NCI-H774 (cell line): ENCODE measurements around the gene TBX1.

Source experiments
- DNase-seq: peaks from one replicate; lab custom pipeline; 2025; lab: John Stamatoyannopoulos, UW

TBX1 gene

DNA sequence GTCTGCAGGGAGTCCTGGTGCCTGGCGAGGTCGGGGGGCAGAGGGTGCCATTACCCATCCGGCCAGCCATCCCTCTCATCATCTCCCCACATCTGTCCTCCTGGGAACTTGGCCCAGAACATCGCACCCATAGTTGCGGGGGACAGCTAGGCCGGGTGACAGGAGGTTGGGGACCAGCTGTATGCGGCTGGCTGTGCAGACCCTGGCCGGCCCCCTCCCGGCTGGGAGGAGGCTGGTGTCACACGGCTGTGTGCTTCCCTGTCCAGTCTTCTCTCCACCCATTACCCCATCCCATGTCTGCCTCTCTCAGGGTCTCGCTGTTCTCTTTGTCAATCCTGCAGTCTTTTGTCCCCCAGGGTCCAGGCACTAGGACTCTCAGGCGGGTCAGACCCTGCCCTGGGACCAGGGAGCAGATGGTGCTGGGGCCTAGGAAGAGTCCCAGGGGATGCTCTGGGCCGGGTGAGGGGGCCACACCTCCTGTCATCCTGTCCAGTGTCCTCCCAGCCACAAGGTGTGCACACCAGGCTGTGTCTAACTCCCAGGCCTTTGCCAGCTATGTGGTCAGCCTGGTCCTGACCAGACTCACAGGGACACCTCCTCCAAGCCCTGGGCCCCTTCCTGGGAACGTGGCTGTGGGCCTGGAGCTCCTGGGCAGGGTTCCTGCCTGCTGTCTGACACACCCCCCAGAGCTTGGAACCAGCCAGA, 6.4 kb upstream of the TBX1 start:
- no peak for DNase-seq

DNA sequence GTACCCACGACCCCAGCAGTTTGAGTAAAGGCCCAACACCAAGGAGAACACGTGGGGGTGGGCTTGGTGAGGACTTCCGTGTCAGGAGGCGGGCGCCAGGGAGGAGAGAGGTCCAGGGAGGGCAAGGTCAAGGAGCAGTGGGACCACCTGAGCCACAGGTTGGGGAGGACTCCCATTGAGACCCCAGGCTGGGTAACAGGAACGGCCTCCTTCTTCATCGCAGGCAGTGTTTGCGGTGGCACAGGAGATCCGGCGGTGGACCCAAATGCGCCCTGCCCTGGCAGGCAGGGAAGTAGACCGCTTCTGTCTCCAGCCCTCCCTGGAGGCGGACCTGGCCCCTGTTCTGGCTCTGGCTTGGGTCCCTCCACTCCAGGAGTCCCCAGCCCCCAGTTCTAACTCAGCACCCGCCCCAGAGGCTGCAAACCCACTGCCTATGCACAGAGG, 5.9 kb upstream of the TBX1 start:
- DNase-seq, result no peak

DNA sequence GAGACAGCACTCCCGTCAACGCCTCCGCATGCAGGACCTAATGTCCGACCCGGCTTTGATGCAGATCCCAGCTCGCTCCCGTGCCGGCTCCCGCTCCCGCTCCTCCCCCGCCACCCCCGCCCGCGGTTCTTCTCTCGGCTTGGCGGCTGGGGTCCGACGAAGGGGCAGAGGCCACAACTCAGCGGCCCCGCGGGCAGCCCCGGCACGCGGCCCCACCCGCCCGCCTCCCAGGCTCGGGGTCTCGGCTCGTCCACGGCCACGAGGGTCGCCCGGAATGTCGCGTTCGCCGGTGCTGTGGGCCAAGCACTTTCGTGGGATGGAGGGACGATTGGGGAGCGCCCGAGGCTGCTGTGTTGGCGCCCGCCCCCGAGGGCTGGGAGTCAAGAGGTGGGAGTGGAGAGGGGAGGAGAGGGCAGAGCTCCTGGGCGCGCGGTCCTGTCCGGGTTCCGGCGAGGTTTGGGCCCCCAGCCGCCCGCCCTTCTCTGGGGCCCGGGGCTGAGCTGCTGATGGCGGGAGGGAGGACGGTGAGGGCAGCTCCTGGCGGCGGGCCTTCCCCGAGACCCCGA, 5.3 kb upstream of the TBX1 start:
- DNase-seq, result no peak

DNA sequence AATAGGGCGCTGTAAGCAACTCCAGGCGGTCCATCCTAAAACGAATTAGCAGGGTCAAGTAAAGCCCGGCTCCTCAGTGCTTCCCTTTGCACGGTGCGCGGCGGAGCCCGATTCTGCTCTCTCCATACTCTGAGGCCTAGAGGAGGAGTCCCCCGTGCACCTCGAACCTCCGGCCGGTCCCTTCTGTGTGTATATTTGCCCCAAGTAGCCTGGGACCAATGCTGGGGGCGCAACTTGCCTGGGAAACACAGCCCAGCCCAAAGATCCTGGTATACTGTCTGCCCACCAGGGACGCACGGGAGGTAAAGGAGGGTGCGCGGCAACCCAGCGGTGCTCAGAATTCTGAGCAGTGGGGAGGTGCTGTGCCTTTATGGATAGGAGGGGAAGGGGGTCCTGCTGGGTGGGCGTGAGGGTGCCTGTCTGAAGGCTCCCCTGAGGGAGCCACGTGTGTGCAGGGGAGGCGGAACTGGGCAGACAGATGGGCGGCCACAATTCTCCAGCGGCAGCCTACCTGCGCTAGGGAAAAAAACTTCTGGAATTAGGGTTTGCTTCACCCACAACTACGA, 4.8 kb upstream of the TBX1 start:
- no peak for DNase-seq

DNA sequence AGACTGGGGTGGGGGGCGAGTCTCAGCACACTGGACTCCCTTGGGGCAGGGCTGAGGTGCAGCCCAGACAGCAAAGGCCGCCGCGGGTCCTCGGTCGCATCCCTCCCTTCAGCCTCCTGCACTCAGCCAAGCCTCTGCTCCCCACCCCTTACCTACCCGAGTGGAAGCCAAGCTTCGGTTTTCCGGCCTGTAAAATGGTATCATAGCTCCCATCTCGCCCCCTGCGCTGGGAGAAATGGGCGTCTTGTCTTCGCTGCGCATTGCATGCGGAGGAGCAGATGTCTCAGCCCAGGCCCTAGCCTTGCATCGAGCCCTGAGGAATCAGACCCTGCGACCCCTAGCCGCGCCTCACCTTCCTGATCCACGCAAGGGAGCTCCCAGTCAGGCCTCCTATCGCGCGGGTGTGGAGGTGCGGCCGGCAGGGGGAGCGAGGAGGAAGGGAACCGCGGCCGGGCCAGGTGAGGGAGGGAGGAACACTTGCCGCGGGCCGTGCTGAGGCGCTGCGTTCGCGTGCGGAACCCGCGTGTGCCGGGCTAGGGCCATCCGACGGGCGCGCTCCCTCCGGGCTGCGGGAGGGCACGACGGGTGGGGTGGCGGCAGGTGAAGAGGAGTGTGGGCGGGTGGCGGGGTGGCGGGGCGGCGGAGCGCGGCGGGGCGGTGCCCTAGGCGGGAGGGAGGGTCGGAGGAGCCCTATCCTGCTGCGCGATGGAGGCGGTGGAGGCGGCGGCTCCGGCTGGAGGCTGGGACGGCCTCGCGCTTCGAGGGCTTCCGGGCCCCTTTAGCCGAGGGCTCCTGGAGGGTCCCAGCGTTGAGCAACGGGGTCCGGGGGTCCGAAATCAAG, 4.1 kb upstream of the TBX1 start:
- no peak for DNase-seq

DNA sequence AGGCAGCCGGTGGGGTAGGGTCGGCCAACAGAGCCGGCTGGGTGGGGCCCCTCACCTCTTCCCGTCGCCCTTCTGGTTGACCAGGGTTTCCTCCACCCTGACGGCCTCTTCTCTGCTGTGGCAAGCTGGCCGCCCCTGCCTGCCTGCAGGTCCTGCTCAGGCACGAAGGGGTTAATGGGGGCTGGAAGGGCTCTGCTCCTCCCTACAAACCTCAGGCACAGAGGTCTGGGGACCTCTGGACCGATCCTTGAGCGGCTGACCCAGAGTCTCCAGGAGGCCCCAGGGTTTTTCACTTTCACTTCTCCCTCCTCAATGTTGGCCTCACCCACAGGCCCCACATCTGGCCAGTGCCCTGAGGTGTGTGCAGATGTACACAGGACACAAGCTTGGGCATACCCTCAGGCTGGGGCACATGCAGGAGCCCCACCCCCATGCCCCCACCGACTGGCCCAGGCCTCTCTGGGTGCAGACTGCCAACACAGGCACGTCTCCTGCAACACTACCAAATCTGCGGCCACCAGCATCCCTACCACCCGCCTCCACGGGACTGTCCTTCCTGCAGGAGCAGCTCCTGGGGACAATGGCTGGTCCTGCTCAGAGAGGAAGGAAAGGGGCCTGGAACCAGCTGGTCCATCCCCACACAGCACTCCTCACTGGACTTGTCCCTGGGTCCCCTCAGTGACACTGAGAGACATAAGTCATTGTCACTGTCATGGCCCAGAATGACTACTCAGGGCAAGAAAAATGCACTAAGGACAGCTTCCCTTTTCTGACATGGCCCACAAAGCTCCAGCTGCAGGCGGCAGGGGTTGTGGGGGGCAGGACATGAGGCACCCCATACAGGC, 3.2 kb upstream of the TBX1 start:
- DNase-seq, result no peak

DNA sequence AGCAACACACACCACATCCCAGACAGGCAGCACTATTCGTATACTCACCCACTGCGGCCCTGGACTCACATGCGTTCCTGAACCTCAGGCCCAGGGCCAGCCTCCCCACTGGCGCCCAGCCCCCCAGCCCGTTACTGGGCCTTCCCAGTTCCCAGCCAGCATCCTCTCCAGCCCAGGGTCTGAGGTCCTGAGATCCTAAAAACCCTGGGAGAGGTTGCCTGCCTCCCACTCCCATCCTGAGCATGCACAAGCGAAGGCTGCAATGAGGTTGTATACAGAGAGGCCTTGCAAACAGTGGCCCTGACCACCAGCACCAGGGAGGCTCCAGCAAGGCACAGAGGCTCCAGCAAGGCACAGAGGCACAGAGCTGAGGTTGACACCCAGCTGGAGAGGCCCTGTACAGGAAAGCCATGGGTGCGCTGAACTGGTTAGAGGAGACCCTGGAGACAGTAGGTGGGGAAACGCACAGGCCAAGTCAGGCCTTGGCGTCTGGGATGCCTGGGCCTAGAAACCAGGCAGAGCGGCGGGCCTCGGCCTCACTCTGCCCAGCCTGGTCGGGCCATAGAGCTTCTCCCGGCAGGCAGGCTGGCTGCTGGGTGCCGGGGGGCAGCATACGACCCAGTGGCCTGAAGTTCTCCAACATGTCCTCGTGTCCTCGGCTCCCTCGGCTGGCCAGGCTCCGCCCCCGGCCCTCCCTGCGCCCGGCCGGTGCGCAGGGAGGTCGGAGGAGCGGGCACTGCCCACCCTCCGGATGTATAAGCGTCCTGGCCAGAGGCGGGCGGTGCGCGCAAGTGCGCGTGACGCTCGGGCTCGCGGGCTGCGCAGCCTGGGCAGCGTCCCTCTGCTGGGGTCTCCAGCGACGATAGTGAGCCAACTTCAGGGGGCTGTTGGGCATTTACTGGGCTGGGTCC, 2.3 kb upstream of the TBX1 start:
- no peak for DNase-seq

DNA sequence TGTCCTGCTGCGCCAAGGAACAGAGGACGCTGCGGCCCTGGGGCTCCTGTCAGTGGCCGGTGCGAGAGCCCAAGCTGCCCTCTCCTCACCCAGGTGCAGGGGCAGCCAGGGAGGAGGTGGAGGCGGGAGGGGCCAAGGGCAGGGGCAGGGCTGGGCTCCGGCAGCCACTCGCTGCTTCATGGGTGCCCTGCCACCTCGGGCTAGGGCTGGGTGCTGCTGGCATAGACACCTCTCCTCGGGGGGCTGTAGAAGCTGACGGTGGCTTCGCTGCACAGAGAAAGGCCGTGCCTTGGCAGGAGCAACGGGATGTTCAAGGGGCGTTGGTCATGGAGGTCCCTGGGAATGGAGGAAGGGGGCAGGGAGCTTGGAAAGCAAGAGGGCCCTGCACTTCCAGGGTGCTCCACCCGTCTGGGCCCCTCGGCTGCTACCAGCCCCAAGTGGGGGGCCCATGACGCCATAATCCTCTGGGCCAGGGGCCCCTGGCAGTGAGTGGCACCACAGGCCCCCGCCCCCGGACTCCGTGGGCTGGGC, 1.6 kb upstream of the TBX1 start:
- DNase-seq, result no peak

DNA sequence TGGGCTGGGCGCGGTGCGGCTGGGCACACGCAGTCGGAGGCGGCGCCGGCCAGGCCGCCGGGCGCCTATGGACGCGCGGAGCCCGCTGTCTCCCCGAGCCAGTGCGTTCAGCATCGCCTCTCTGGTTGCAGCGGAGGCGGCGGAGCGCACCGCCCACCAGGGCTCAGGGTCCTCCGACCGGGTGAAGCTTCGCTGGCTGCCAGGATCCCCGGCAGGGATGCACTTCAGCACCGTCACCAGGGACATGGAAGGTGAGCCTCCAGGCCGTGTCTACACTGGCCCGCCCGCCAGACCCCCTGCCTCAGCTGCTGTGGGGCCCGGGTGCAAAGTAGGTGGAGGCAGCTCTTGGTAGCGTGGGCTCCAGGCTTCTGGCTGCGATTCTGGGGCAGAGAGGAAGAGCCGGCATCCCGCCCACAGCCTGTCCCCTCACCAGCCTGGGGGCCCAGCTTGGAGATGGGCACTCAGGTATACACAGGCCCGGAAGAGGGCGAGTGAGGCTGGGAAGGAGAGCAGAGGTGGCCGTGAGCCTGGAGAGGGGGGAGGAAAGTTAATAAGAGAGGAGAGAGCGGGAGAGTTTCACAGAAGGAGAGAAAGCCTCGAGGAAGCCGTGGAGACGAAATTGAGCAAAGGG, 1.0 kb upstream of the TBX1 start:
- DNase-seq, result no peak

DNA sequence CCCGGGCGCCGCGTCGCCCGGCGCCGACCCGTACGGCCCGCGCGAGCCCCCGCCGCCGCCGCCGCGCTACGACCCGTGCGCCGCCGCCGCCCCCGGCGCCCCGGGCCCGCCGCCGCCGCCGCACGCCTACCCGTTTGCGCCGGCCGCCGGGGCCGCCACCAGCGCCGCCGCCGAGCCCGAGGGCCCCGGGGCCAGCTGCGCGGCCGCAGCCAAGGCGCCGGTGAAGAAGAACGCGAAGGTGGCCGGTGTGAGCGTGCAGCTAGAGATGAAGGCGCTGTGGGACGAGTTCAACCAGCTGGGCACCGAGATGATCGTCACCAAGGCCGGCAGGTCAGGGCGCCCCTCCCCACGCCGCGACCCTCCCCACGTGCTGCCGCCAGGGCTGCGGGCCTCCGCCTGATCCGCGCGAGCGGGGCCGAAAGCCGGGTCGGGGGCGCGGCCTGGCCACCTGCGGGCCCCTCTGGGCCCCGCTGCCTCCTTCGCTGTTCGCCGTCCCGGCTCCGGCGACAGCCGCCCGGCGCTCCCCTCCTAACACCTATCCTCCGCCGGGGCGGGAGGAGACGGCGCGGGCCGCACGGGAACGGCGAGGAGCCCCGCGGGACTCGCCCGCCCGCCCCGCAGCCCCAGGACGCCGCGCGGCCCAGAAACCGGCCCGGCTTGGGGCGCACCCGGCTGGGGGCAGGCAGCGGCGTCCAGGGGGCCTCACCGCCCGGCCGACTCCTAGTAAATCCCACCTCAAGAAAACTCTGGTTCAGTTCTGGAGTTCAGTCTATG, 560 bp downstream of the TBX1 start:
- no peak for DNase-seq

DNA sequence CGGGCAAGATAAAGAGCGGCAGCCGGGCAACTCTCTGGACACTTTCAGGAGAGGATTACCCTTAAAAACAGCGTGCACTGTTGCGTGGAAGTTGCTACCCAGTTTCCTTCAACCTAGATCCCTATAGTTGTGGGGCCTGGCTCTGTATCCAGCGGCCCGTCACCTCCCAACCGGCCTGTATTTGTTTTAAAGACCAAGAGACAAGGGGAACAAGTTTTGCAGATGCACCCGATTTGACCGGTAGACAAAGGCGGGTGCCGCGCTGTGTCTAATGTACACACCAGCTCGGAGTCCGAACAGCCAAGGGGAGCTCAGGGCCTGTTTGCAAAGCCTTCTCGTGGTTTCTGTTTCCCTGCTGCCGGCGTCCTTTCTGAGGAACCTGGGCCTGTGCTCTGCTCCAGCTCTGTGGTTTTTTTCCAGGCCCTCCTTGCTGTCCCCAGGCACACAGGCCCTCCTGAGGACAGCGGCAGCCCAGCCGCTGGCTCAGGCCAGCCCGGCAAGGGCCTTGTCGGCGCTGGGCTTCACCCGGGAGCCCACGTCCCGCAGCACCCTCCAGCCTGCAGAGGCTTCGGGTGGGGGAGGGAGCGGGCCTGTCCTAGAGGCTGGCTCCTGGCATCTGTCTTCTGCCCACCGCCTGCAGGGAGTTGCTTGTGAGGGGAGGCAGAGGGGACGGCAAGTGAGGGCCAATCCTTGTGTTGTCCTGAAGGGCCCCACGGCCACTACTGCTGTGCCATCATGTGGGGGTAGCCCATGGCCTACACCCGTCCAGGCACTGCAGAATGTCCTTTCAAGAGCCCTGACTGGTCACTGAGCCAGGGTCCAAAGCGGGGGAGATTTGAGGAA, 1.4 kb downstream of the TBX1 start:
- DNase-seq, result no peak

DNA sequence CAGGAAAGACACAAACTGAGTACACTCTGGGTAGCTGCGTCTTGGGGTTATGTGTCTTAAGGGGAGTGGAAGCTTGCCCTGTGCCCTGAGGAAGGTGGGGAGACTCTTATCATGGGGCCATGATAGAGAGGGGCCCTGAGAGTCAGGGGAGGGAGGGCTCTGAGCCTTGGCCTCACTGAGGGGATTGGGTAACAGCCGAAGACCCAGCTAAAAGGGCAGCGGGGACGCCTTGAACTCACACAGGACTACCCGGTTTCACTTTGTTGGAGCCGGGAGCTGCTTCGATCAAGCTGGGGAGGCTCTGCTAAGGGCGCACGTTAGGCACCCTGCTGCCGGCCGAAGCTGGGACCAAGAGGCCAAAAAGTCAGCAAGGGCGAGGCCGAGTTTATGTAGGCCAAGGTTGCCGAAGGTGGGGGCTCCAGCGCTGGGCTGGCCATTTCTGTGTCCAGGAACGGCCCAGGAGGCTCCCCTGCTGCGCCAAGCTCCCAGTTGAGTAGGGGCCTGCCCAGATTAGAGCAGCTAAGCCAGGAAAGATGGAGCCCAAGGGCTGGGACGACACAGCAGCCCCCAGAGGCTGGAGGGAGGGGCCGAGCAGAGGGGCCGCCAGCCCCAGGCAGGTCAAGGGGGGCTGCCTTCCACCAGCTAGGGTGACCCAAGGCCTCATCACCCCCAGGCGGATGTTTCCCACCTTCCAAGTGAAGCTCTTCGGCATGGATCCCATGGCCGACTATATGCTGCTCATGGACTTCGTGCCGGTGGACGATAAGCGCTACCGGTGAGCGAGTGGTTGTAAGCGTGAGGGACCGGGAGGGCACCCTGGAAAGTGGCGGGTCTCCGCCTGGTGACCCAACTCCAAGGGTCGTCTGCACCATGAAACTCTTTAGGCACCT, 2.2 kb downstream of the TBX1 start:
- DNase-seq, result no peak

DNA sequence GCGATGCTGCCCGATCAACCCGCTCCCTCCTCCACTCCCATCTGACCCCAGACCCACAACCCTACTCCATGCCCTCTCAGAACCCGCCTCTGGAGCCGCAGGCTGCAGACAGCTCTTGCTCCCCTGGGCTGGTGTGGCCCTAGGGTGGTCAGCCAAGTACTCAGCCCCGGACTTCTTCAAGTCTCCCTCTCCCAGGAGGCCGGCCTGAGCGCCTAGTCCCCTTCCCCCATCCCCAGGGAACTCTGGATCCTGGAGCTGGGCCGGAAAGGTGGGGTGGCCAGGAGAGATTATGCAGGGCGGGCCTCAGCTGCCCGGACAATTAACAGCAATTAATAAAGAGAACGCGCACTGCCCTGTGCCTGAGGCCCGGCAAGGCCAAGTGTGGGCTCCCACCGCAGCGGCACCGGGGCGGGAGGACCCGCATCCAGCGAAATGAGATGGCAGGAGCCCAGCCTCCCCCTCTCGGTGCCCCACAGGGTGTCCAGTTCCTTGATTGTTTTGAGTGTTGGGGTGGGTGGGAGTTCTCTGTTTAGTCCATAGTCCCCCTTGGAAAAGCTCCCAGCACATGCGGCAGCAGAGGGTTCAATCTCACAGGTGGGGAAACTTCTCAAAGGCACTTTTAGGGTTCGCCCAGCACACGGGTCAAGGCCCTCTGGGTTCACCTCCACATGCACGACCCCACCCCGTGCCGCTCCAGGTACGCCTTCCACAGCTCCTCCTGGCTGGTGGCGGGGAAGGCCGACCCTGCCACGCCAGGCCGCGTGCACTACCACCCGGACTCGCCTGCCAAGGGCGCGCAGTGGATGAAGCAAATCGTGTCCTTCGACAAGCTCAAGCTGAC, 3.1 kb downstream of the TBX1 start:
- DNase-seq, result no peak

DNA sequence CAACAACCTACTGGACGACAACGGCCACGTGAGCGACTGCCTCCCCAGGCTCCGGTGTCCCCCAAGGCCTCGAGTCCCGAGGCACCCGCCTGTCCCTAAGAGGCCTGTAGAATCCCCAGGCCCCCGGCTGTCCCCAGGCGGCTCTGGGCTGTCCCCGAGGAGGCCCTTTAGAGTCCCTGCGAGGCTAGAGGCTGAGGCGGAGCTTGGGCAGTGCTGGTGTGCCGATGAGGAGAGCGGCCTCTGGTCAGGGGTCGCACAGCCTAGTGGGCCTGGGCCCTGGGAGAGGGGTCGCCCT, 3.7 kb downstream of the TBX1 start:
- DNase-seq, result no peak

DNA sequence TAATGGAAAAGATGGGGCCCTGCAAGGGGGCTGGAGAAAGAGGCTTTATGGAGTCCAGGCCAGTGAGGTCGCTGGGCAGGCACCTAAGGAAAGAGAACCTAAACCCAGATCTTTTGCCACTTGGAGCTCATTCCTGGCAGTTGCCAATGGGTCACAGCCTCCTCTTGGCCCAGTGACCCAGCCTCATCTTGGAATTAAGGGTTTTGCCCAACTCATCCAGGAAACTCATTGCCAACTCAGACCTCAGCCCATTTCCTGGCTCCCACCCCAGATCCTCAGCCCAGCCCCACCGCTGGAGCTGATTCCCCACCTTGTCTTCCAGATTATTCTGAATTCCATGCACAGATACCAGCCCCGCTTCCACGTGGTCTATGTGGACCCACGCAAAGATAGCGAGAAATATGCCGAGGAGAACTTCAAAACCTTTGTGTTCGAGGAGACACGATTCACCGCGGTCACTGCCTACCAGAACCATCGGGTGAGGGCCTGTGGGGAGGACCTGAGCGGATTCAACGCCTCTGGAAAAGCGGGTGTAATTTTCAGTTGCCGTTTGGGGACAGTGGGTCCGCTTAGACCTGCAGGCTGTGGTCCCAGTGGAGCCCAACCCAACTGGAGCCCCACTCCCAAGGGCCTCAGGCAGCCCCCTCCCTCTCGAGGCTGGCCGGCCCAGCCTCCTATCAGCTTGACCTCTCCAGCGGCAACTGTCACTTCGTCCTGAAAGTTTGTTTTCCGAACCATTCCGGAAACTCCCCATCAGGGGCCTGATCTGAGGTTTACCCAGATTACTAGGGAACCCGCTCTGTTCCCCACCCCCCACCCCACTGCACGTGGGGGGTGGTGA, 4.3 kb downstream of the TBX1 start:
- no peak for DNase-seq
